ENCODE results near the gene KIAA0232.
A peak's percentile ranks its signal among the peaks of the same experiment; 100 is the strongest.

KIAA0232 gene, protein sequence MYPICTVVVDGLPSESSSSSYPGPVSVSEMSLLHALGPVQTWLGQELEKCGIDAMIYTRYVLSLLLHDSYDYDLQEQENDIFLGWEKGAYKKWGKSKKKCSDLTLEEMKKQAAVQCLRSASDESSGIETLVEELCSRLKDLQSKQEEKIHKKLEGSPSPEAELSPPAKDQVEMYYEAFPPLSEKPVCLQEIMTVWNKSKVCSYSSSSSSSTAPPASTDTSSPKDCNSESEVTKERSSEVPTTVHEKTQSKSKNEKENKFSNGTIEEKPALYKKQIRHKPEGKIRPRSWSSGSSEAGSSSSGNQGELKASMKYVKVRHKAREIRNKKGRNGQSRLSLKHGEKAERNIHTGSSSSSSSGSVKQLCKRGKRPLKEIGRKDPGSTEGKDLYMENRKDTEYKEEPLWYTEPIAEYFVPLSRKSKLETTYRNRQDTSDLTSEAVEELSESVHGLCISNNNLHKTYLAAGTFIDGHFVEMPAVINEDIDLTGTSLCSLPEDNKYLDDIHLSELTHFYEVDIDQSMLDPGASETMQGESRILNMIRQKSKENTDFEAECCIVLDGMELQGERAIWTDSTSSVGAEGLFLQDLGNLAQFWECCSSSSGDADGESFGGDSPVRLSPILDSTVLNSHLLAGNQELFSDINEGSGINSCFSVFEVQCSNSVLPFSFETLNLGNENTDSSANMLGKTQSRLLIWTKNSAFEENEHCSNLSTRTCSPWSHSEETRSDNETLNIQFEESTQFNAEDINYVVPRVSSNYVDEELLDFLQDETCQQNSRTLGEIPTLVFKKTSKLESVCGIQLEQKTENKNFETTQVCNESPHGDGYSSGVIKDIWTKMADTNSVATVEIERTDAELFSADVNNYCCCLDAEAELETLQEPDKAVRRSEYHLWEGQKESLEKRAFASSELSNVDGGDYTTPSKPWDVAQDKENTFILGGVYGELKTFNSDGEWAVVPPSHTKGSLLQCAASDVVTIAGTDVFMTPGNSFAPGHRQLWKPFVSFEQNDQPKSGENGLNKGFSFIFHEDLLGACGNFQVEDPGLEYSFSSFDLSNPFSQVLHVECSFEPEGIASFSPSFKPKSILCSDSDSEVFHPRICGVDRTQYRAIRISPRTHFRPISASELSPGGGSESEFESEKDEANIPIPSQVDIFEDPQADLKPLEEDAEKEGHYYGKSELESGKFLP (N-terminal part only)

GRCh38 chr4:6782147-6782845 is at the start of gene KIAA0232:
Gene KIAA0232, plus strand, starts transcription at chr4:6782727. Its CDS starts 41,727 bp downstream, at chr4:6824454.
- CTCF ChIA-PET: interaction anchor here (0.7 to 5.9 kb wide), 6 partner anchors 13 to 236 kb away, joined by 3 to 35 read pairs (median 3); no protein-coding TSS in a partner anchor
- POLR2A ChIA-PET: no interaction called here
- TF ChIP-seq CTCF (IDR thresholded peaks at IDR 0.05; ENCODE audit: control extremely low read depth, extremely low read depth, low read depth, missing control alignments): peak; percentile 11
- DNase-seq (ENCODE audit: extremely low spot score): peak; percentile 96

GRCh38 chr4:6733358-6734164 is 49.0 kb upstream of the KIAA0232 start:
- TF ChIP-seq CTCF (IDR thresholded peaks at IDR 0.05; ENCODE audit: control extremely low read depth, extremely low read depth, low read depth, missing control alignments): no peak
- POLR2A ChIA-PET: no interaction called here
- DNase-seq (ENCODE audit: extremely low spot score): no peak
- CTCF ChIA-PET: interaction anchor here (1.1 to 4.7 kb wide), 3 partner anchors 14 to 141 kb away, joined by 7 to 23 read pairs (median 16); no protein-coding TSS in a partner anchor

GRCh38 chr4:6734165-6734786 is 48.3 kb upstream of the KIAA0232 start:
- no peak for TF ChIP-seq CTCF (IDR thresholded peaks at IDR 0.05; ENCODE audit: control extremely low read depth, extremely low read depth, low read depth, missing control alignments)
- ChIA-PET POLR2A (no interaction called here), CTCF (interaction anchor here (2.1 to 2.5 kb wide), 2 partner anchors 13 to 139 kb away, joined by 10 to 16 read pairs; no protein-coding TSS in a partner anchor)
- no peak for DNase-seq (ENCODE audit: extremely low spot score)

- no peak for TF ChIP-seq CTCF (IDR thresholded peaks at IDR 0.05; ENCODE audit: control extremely low read depth, extremely low read depth, low read depth, missing control alignments)
- no peak for DNase-seq (ENCODE audit: extremely low spot score)
- CTCF ChIA-PET: no interaction called here
- POLR2A ChIA-PET: no interaction called here
Observed at GRCh38 chr4:6739920-6740319, 42.6 kb upstream of the KIAA0232 start.

DNA sequence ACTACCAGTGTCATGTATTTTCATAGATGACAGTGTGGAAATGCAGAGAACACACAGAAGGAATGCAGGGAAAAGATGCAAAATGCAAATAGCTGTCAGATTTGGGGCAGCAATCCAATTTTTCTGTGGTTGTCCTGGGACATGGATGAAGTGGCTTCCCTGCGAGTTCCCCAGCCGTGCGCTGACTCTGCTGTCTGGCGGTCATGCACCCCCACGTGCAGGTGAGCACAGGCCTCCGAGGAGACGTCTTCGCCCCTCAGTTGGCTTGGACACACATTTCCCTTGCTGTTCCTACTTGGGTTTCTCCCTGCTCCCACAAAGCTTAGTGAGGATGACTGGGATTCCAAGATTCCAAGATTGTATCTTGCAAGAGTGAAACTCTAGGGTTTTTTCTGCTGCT is 42.2 kb upstream of the KIAA0232 start:
- POLR2A ChIA-PET: no interaction called here
- CTCF ChIA-PET: no interaction called here
- no peak for DNase-seq (ENCODE audit: extremely low spot score)
- no peak for TF ChIP-seq CTCF (IDR thresholded peaks at IDR 0.05; ENCODE audit: control extremely low read depth, extremely low read depth, low read depth, missing control alignments)

Measured in GM10248 (cell line).